22Rv1 (cell line): ENCODE measurements around the gene TUBA8.

Source experiments
- ZFX ChIP-seq: fragments of 450-650 bp; IDR thresholded peaks from 2 replicates; pipeline ENCODE4 v1.6.1; 2017; ENCODE audit warnings: antibody characterized with exemption, borderline replicate concordance
- TF ChIP-seq, protein P1 (sequence below): fragments of 450-650 bp; IDR thresholded peaks from 2 replicates; pipeline ENCODE4 v1.5.1; 2017; ENCODE audit warnings: mild to moderate bottlenecking

DNA sequence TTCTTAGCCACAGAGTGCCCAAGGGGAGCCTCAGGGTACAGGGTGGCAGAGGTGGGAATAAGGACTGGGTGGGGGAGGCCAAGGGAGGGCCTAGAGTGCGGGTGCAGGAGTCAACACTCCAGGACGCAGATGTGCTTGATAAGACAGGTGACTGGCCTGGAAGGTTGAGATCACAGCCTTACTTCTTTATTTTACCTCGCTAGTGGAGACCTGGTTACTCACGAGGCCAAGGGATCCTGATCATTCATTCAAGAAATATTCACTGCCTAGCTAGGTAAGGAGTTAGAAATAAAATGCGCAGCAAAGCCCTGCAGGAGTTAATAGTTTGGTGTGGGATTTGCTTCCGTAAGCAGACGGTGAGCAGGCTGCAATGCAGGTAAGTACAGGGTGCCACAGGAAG is 46.0 kb upstream of the TUBA8 start:
- TF ChIP-seq, protein P1, sequence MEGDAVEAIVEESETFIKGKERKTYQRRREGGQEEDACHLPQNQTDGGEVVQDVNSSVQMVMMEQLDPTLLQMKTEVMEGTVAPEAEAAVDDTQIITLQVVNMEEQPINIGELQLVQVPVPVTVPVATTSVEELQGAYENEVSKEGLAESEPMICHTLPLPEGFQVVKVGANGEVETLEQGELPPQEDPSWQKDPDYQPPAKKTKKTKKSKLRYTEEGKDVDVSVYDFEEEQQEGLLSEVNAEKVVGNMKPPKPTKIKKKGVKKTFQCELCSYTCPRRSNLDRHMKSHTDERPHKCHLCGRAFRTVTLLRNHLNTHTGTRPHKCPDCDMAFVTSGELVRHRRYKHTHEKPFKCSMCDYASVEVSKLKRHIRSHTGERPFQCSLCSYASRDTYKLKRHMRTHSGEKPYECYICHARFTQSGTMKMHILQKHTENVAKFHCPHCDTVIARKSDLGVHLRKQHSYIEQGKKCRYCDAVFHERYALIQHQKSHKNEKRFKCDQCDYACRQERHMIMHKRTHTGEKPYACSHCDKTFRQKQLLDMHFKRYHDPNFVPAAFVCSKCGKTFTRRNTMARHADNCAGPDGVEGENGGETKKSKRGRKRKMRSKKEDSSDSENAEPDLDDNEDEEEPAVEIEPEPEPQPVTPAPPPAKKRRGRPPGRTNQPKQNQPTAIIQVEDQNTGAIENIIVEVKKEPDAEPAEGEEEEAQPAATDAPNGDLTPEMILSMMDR: no peak
- no peak for TF ChIP-seq ZFX
